K562 (cell line): ENCODE results near the gene NUP88. TPM values are rescaled to one million over a fixed set of nuclear protein-coding genes. Genes with fewer than 3 reads are reported as not detected.

ENCODE experiments used
- ATF1 ChIP-seq, 2 experiments: fragments of 450-650 bp in 1 of 2; IDR thresholded peaks; 2 replicates each; pipeline ENCODE4 v1.6.1; 2016; ENCODE audit warnings: missing compliant biosample characterization in 1 of 2, missing genetic modification characterization in 1 of 2
- KLF10 ChIP-seq: fragments of 250-450 bp; sonication (Bioruptor Pico); IDR thresholded peaks from 2 replicates; pipeline ENCODE4 v1.6.1; 2021; ENCODE audit warnings: matching md5 sums
- MCM2 ChIP-seq: fragments of 450-650 bp; IDR thresholded peaks from 2 replicates; pipeline ENCODE4 v1.6.1; 2017; ENCODE audit warnings: low read depth, mild to moderate bottlenecking
- MEF2D ChIP-seq: conservative IDR thresholded peaks from 2 replicates; pipeline ENCODE4 v1.6.1; 2016; ENCODE audit warnings: low read depth, missing genetic modification characterization, missing compliant biosample characterization
- POLR3A ChIP-seq: IDR thresholded peaks from 2 replicates; pipeline ENCODE4 v1.6.1; 2011; ENCODE audit warnings: borderline replicate concordance, mild to moderate bottlenecking, moderate library complexity; ENCODE audit not compliant: insufficient read length, insufficient read depth; ENCODE audit errors: extremely low read depth
- SIN3A ChIP-seq, 2 experiments: fragments of 150-350 bp in 1 of 2; IDR thresholded peaks; 2 replicates each; pipeline ENCODE4 v1.6.1; 2011 to 2016; ENCODE audit warnings: borderline replicate concordance in 2 of 2, low read depth in 2 of 2, low read length in 2 of 2, mild to moderate bottlenecking in 2 of 2, moderate library complexity in 2 of 2; ENCODE audit not compliant: control insufficient read depth in 1 of 2
- SMAD4 ChIP-seq: fragments of 250-450 bp; sonication (Bioruptor Pico); conservative IDR thresholded peaks from 2 replicates; pipeline ENCODE4 v1.8.0; 2021; ENCODE audit warnings: inconsistent platforms, mild to moderate bottlenecking, moderate library complexity
- TBP ChIP-seq: optimal IDR thresholded peaks from 2 replicates; pipeline ENCODE3; 2011; ENCODE audit warnings: low read depth, low read length, improper control_type of control experiment
- TGIF2 ChIP-seq: sonication (generic); formaldehyde crosslinking; IDR thresholded peaks from 2 replicates; pipeline ENCODE4 v1.8.1; 2022; ENCODE audit warnings: mild to moderate bottlenecking, missing genetic modification reagents, moderate library complexity
- XRCC3 ChIP-seq: fragments of 450-650 bp; IDR thresholded peaks from 2 replicates; pipeline ENCODE4 v1.6.1; 2017; ENCODE audit warnings: mild to moderate bottlenecking, moderate library complexity
- ZNF518B ChIP-seq: fragments of 250-450 bp; sonication (Bioruptor Pico); IDR thresholded peaks from 2 replicates; pipeline ENCODE4 v1.5.0; 2021; ENCODE audit warnings: mild to moderate bottlenecking, moderate library complexity
- polyA plus RNA-seq, 8 experiments: library from polyadenylated mRNA; depleted of rRNA in 4 of 8; stranded (reverse) in 5 of 8; unstranded in 3 of 8; fragments of >200 nt; fragmentation: Nextera tagmentation in 2 of 8; fragmentation: Illumina TruSeq in 1 of 8; extraction: Ambion mirVana in 2 of 8; extraction: Trizol in 1 of 8; gene quantifications; 2 replicates each; pipeline versions ENCODE4 v1.2.1 to v1.2.3, GENCODE V29; 2011 to 2014; ENCODE audit warnings: inconsistent platforms in 1 of 8, missing spikeins in 1 of 8
- total RNA-seq, 7 experiments: library from RNA; depleted of rRNA in 6 of 7; stranded (reverse); fragments of >200 nt in 6 of 7; fragmentation: Illumina TruSeq in 2 of 7; extraction: Trizol in 2 of 7; gene quantifications; 2 replicates each; pipeline versions ENCODE4 v1.2.1 to v1.2.3, GENCODE V29; 2011 to 2021; ENCODE audit warnings: low replicate concordance in 1 of 7
- TF ChIP-seq, protein P1 (sequence below): sonication (generic); formaldehyde crosslinking; IDR thresholded peaks from 2 replicates; pipeline ENCODE4 v1.8.1; 2023; ENCODE audit warnings: mild to moderate bottlenecking, missing genetic modification reagents
- TF ChIP-seq, protein P2 (sequence below), 2 experiments: fragments of 150-350 bp in 1 of 2; IDR thresholded peaks; 2 replicates each; pipeline ENCODE4 v1.6.1; 2012 to 2016; ENCODE audit warnings: low read depth in 2 of 2, low read length in 2 of 2, mild to moderate bottlenecking in 1 of 2, moderate library complexity in 1 of 2
- TF ChIP-seq, protein P3 (sequence below), 2 experiments: fragments of 200-800 bp in 1 of 2; sonication (Bioruptor generic) in 1 of 2; sonication (generic) in 1 of 2; formaldehyde crosslinking in 1 of 2; IDR thresholded peaks in 1 of 2; conservative IDR thresholded peaks in 1 of 2; 2 replicates each; pipeline versions ENCODE4 v1.5.0 to v1.6.1; 2016 to 2020; ENCODE audit warnings: missing compliant biosample characterization in 1 of 2, missing genetic modification characterization in 1 of 2, missing genetic modification reagents in 1 of 2

The NUP88 gene
- total and polyA plus RNA-seq, 9 of the 15 experiments (the other 6 are each of a cell fraction or from before 2014, with no cell fraction given) = 59.9 to 160 (median 119) TPM

GRCh38 chr17:5438716-5439445 is 19.4 kb upstream of the NUP88 start, which contains the start of gene C1QBP (continued):
- TF ChIP-seq SMAD4 (CRISPR knock-in tag) (no peak; the same call in 1 of the 2 replicates), ATF1 (CRISPR knock-in tag; IDR thresholded peaks at IDR 0.05) (no peak), ATF1 (tag; IDR thresholded peaks at IDR 0.05) (peak; percentile 51; the same call in 1 of the 2 replicates), MEF2D (no peak), XRCC3 (no peak), TGIF2 (CRISPR knock-in tag) (no peak), SIN3A (IDR thresholded peaks at IDR 0.05; ENCODE audit: borderline replicate concordance in 2 of 2, control insufficient read depth in 1 of 2, low read depth in 2 of 2, low read length in 2 of 2) (peak; percentile 83 to 88; a peak in 2 of 4 replicates), MCM2 (no peak), TBP (peak; percentile 49), ZNF518B (CRISPR knock-in tag) (no peak), KLF10 (CRISPR knock-in tag) (no peak), POLR3A (no peak)
- TF ChIP-seq, protein P1, sequence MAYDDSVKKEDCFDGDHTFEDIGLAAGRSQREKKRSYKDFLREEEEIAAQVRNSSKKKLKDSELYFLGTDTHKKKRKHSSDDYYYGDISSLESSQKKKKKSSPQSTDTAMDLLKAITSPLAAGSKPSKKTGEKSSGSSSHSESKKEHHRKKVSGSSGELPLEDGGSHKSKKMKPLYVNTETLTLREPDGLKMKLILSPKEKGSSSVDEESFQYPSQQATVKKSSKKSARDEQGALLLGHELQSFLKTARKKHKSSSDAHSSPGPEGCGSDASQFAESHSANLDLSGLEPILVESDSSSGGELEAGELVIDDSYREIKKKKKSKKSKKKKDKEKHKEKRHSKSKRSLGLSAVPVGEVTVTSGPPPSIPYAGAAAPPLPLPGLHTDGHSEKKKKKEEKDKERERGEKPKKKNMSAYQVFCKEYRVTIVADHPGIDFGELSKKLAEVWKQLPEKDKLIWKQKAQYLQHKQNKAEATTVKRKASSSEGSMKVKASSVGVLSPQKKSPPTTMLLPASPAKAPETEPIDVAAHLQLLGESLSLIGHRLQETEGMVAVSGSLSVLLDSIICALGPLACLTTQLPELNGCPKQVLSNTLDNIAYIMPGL (CRISPR knock-in tag) = 0 out of 2 replicates have a peak, but pooled peaks have one; percentile 37
- TF ChIP-seq, protein P2, sequence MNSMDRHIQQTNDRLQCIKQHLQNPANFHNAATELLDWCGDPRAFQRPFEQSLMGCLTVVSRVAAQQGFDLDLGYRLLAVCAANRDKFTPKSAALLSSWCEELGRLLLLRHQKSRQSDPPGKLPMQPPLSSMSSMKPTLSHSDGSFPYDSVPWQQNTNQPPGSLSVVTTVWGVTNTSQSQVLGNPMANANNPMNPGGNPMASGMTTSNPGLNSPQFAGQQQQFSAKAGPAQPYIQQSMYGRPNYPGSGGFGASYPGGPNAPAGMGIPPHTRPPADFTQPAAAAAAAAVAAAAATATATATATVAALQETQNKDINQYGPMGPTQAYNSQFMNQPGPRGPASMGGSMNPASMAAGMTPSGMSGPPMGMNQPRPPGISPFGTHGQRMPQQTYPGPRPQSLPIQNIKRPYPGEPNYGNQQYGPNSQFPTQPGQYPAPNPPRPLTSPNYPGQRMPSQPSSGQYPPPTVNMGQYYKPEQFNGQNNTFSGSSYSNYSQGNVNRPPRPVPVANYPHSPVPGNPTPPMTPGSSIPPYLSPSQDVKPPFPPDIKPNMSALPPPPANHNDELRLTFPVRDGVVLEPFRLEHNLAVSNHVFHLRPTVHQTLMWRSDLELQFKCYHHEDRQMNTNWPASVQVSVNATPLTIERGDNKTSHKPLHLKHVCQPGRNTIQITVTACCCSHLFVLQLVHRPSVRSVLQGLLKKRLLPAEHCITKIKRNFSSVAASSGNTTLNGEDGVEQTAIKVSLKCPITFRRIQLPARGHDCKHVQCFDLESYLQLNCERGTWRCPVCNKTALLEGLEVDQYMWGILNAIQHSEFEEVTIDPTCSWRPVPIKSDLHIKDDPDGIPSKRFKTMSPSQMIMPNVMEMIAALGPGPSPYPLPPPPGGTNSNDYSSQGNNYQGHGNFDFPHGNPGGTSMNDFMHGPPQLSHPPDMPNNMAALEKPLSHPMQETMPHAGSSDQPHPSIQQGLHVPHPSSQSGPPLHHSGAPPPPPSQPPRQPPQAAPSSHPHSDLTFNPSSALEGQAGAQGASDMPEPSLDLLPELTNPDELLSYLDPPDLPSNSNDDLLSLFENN (IDR thresholded peaks at IDR 0.05; ENCODE audit: low read depth in 2 of 2, low read length in 2 of 2) = peak in 1 of 2 experiments; percentile 34; a peak in 1 of 4 replicates
- TF ChIP-seq, protein P3, sequence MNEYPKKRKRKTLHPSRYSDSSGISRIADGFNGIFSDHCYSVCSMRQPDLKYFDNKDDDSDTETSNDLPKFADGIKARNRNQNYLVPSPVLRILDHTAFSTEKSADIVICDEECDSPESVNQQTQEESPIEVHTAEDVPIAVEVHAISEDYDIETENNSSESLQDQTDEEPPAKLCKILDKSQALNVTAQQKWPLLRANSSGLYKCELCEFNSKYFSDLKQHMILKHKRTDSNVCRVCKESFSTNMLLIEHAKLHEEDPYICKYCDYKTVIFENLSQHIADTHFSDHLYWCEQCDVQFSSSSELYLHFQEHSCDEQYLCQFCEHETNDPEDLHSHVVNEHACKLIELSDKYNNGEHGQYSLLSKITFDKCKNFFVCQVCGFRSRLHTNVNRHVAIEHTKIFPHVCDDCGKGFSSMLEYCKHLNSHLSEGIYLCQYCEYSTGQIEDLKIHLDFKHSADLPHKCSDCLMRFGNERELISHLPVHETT (CRISPR knock-in tag; conservative IDR thresholded peaks at IDR 0.05 in 1 of 2, IDR thresholded peaks at IDR 0.05 in 1 of 2) = no peak
